PFSK-1 (cell line): ENCODE data around the gene TRAPPC12. TPM values are rescaled to one million over a fixed set of nuclear protein-coding genes. Genes with fewer than 3 reads are reported as not detected.

ENCODE experiments used
- FOXP2 ChIP-seq: optimal IDR thresholded peaks from 2 replicates; pipeline ENCODE3; 2011; ENCODE audit warnings: borderline replicate concordance, control low read depth, inconsistent platforms; ENCODE audit not compliant: insufficient read depth; ENCODE audit errors: extremely low read length, extremely low read depth
- POLR2AphosphoS5 ChIP-seq: IDR thresholded peaks from 2 replicates; pipeline ENCODE4 v1.6.1; 2012; ENCODE audit warnings: low read depth, mild to moderate bottlenecking, control low read depth, low read length, moderate library complexity
- SIN3A ChIP-seq: IDR thresholded peaks from 2 replicates; pipeline ENCODE4 v1.6.1; 2012; ENCODE audit warnings: mild to moderate bottlenecking, low read length, moderate library complexity, borderline replicate concordance; ENCODE audit not compliant: insufficient read depth
- TAF1 ChIP-seq: IDR thresholded peaks from 2 replicates; pipeline ENCODE4 v1.6.1; 2012; ENCODE audit warnings: low read length, control low read depth, borderline replicate concordance; ENCODE audit not compliant: insufficient read depth
- polyA plus RNA-seq: library from polyadenylated mRNA; unstranded; fragments of >200 nt; gene quantifications from one replicate; pipeline ENCODE4 v1.2.1, GENCODE V29; 2012; ENCODE audit warnings: low read depth, missing spikeins; ENCODE audit not compliant: insufficient read length
- TF ChIP-seq, protein P1 (sequence below), 2 experiments: IDR thresholded peaks; 2 replicates each; pipeline versions ENCODE4 v1.6.1 to v1.8.0; 2011 to 2012; ENCODE audit warnings: low read depth in 2 of 2, low read length in 2 of 2, control low read depth in 1 of 2, inconsistent platforms in 1 of 2, mild to moderate bottlenecking in 1 of 2, moderate library complexity in 1 of 2; ENCODE audit not compliant: insufficient read depth in 1 of 2

TRAPPC12 gene
- 86.3 TPM for polyA plus RNA-seq

DNA sequence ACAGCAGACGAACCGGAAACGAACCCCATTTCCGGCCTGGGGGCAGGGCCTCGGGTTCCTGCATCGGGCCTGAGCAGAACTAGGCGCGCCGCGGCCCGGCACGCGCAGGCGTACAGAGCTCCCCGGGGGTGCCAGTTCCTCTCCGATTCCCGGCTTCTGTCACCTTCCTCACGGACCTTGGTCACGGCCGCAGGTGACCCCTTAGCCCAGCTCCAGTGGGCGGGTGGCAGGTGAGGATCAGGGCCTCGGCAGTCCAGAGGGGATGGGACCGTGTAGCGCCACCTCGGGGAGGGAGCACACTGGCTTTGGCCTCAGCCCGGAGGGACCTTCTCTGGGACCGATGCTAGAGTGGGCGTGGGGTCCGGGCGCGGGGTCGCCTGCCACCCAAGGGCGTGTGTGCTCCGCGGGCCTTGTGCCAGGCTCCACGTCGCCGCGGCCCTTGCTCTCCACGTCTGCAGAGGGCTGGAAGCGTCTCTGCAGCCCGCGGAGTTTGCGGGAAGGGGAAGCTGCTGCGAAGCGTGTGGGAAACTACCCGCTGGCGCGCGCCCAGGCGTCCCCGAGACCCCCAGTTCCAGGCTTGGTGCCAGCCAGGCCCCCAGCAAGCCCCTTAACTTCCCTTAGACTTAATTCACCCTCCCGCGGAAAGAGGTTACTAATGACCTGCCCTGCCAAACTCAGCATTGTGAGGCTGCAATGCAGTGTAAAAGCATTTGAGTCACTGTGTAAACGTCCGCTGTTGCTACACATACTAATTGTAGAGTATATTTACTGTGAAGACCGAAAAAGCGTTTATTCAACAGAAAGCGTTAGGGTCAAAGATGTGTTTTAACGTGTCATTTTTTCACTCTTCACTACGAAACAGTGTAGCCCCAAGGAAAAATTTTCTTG, at the start of gene TRAPPC12:
TRAPPC12 (plus strand) TSS at position 48 of the 888 bp plus-strand sequence. CDS start 7,930 bp downstream, outside the sequence.
- TF ChIP-seq, protein P1, sequence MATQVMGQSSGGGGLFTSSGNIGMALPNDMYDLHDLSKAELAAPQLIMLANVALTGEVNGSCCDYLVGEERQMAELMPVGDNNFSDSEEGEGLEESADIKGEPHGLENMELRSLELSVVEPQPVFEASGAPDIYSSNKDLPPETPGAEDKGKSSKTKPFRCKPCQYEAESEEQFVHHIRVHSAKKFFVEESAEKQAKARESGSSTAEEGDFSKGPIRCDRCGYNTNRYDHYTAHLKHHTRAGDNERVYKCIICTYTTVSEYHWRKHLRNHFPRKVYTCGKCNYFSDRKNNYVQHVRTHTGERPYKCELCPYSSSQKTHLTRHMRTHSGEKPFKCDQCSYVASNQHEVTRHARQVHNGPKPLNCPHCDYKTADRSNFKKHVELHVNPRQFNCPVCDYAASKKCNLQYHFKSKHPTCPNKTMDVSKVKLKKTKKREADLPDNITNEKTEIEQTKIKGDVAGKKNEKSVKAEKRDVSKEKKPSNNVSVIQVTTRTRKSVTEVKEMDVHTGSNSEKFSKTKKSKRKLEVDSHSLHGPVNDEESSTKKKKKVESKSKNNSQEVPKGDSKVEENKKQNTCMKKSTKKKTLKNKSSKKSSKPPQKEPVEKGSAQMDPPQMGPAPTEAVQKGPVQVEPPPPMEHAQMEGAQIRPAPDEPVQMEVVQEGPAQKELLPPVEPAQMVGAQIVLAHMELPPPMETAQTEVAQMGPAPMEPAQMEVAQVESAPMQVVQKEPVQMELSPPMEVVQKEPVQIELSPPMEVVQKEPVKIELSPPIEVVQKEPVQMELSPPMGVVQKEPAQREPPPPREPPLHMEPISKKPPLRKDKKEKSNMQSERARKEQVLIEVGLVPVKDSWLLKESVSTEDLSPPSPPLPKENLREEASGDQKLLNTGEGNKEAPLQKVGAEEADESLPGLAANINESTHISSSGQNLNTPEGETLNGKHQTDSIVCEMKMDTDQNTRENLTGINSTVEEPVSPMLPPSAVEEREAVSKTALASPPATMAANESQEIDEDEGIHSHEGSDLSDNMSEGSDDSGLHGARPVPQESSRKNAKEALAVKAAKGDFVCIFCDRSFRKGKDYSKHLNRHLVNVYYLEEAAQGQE (IDR thresholded peaks at IDR 0.05; ENCODE audit: insufficient read depth in 1 of 2, low read depth in 2 of 2, low read length in 2 of 2) = no peak
- TF ChIP-seq POLR2AphosphoS5 (peak; percentile 95), TAF1 (peak; percentile 63; the same call in 1 of the 2 replicates), SIN3A (no peak), FOXP2 (peak; percentile 79)

DNA sequence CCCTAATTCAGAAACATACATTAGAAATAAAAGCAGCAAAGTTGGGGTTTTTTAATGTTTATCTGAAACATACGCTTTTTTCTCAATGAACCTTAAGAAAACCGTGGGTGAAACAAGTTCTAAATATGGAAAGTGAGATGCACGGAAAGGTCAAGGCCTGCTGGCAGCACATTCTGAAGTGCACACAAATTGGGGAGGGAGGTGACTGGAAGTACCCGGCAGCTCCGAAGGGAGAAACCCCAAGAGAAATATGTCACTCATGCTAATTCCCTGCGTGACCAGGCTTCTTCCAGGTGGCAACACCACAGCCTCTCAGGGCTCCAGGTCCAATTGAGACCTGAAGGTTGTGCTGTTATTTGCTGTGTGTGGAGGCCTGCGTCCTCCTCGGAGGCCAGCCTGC, 47.4 kb upstream of the TRAPPC12 start:
- no peak for TF ChIP-seq POLR2AphosphoS5
- TF ChIP-seq, protein P1 (IDR thresholded peaks at IDR 0.05; ENCODE audit: insufficient read depth in 1 of 2, low read depth in 2 of 2, low read length in 2 of 2) = no peak

DNA sequence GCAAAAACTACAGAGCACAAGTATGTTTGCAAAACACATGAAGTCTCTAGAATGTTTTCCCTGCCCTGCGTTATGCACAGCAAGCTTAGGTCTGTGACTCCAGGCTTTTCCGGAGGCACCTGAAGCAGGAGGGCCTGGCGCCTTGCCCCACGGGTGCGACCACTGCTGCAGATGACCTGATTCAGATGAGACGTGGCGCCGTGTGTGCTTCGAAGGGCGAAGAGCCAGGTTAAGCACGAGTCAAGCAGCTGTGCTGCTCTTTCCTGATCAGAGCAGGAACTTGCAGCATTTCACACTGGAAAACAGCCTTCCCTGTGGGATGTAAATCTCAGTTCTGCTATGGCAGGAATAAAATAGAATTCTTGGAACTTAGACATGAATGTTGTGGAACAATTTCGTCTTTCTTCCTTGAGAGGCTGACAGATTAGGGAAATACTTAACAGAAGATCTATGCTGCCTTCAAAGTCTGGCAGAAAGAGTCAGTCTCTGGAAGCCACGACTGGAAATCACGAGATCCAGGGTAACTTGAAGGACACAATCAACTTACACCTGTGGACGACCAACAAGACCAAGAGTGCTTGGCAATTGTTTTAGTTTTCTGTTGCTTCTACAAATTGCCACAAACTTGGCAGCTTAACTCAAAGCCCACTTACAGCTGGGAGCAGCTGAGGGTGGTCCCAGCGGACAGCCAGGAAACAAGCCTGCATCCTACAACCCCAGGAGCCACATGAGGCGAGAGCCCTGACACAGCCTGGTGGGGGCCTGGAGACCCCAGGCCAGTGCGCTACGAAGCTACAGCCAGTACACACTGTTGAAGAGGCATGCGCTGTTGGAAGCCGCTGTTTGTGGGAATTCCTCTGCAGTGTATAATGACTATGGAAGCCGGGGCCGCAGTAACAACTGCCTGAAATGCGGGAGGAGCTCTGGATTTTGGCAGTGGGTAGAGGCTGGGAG, 44.8 kb upstream of the TRAPPC12 start:
- no peak for TF ChIP-seq FOXP2
- TF ChIP-seq TAF1 = no peak
- TF ChIP-seq POLR2AphosphoS5 = no peak
- TF ChIP-seq SIN3A = no peak
- TF ChIP-seq, protein P1 (IDR thresholded peaks at IDR 0.05; ENCODE audit: insufficient read depth in 1 of 2, low read depth in 2 of 2, low read length in 2 of 2) = no peak

DNA sequence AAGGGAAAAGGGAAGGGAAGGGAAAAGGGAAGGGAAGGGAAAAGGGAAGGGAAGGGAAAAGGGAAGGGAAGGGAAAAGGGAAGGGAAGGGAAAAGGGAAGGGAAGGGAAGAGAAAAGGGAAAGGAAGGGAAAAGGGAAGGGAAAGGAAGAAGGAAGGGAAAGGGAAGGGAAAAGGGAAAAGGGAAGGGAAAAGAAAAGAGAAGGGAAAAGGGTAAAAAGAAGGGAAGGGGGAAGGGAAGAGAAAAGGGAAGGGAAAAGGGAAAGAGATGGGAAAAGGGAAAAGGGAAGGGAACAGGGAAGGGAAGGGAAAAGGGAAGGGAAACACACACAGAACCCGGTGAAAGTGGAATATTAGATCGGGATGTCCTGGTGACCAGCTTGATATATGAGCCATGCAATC, 42.6 kb upstream of the TRAPPC12 start:
- TF ChIP-seq SIN3A (no peak), TAF1 (no peak), FOXP2 (no peak), POLR2AphosphoS5 (no peak)
- TF ChIP-seq, protein P1 (IDR thresholded peaks at IDR 0.05; ENCODE audit: insufficient read depth in 1 of 2, low read depth in 2 of 2, low read length in 2 of 2) = no peak
